ENCODE measurements around the gene GPATCH2.
A peak's percentile ranks its signal among the peaks of the same experiment; 100 is the strongest.
"Not testable (repeated sequence)": the region's sequence is repeated elsewhere in the genome, so short reads cannot be mapped to it uniquely, and the experiment has no call there.

Gene GPATCH2

DNA sequence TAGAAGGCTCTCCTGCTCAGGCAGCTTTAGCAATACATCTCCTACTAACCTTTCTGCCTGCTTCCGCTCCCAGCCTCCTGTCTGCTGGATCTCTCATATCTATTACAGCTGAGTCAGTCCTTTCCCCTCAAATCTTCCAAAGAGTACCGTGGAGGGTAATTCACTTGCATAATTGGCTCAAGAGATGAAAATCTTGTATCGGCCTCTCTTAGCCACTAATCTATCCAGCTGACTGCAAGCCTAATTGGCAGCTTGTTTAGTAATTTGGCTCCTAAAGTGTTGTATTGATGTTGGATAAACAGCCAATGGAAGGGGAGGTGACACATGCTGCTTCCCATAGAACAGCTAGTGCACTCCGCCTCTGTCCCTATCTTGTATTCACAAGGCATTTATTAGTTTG is 195.7 kb downstream of the GPATCH2 start:
- no peak for DNase-seq

DNA sequence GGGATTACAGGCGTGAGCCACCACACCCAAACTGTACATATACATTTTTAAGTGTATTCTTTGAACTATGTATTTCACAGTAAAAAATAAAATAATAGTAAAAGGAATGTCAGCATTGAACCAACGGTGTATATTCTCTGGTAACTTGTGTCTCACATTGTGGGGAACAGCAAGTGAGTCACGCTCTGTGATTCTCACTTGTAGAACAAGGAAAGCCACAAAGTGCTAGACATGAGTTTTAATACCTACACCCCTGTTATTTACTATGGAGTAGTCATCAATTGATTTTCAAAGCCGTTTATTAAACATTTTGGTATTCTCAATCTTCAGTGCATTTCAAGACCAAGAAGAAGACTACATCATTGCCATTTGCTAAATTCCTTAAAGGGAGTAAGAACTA is 197.2 kb downstream of the GPATCH2 start:
- DNase-seq, result no peak

DNA sequence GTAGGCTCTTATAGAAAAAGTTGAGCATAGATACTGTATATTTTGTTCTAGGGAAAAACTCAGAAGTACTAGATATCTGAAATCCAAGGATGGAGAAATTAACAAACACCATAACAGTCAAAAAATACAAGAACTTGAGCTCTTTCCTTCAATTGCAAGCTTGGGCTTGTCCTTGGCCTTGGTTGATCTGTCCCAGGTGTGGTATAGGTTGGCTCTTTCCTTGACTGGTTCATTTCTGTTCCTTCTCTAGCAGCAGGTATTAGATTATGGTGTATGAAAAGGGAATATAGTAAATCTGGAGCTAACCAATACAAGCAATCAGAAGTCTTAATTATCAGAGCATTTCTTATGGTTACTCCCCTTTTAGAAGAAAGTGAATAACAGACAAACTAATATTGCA is 198.6 kb downstream of the GPATCH2 start:
- DNase-seq, result no peak

DNA sequence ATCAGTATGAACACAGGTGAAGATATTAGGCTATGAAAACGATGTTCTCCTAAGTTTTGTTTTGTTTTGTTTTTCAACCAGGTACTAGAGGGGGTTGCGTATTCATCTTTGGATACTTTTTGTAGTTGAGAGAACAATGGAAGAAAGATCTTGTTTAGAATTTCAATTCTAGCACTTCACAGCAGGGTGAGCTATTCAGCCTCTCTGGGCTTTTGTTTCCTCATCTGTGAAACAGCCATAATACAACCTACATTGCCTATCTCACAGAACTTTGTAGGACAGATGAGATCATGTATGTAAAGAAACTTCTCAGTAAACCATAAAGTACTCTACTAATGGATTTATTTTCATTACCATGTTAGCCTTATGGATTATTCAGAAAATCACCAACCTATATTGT is 199.5 kb downstream of the GPATCH2 start:
- DNase-seq, result peak; percentile 9

DNA sequence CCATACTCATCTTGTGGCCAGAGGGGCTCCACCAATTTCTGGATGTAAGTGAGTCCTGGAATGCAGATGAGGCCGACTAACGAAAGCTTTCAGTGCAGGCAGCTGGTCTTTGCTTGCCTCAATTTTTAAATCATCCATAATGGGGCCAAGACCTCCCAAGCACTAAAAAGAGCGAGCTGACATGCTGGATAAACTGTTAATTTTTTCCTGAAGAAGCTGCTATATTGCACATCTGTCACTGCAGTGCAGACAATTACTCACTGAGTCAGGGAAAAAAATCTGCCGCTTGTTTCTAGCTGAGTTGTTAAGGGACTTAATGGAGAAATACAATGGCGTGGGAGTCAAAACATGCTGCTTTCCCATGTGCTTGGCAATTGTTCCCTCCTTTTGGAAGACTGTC is 205.5 kb downstream of the GPATCH2 start:
- DNase-seq, result no peak

DNA sequence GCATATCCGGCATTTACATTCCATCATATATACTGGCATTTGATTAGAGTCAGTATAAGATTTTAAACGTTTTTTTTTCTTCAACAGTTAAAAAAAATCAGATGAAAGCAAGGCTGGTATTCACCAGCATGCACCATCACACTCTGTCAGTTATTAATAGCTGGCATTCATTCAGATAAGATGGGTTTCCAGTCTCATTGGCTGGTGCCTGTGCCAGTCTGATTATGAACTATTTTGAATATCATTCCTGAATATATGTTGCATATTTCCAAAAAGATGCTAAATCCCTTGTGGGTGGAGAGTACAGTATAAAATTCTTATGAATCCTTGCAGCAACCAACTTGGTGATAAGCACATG is 211.7 kb downstream of the GPATCH2 start:
- DNase-seq, result no peak

DNA sequence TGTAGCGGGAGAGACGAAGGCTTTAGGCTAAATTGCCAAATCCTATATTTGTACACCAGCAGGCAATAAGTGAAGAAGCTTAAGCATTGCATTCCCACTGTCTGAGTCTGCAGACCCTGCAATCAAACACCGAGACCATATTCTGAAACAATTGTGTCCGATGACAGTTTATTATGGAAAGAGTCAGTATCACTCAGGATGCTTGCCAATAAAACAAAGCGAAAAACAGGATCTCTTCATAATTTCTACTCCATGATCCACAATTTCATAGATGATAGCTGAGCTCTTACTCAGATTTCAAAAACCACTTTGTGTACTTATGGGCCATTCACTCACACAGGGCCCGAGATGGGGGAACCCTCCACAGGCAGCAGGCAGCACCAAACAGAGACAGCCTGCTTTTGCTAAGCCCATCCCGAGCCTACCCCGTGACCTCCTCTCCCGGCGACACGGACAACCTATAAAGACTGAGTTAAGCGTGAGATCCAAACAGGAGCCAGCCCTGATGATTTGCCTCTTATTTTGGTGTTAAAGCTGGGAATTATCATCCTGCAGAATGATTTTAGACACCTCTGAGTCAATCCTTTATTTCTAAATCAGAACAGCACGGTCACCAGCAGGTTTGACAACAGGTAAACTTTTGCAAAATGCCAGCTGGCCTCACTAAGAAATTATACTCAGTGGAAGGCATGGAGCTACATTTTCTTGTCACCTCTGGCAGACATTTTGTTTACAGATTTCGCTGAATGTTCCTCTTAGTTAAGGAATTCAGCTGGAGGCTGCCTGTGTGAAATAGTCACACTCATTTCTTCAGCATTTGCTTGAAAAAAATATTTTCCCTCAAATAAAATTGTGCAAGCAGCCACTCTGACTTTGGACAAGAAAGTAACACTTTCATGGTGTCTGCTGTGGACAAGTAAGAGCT is 212.4 kb downstream of the GPATCH2 start:
- DNase-seq, result peak; percentile 30

DNA sequence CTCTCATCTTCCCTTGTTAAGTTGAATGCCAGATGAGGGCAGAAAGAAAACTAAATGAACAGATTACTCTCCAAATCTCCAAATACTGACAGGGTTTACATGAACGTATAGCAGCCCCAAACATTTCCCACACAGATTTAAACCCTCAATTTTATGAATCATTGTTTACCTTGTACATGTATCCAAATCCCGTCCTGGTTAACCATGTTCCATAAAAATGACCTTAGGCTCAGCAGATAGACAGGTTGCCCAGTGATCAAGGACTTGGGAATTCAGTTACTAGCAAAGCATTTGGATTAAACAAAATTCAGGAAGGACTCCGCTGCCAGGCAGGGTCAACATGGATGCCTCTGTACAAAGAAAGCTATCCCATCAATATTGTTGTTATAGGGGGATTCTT is 213.5 kb downstream of the GPATCH2 start:
- DNase-seq, result no peak

DNA sequence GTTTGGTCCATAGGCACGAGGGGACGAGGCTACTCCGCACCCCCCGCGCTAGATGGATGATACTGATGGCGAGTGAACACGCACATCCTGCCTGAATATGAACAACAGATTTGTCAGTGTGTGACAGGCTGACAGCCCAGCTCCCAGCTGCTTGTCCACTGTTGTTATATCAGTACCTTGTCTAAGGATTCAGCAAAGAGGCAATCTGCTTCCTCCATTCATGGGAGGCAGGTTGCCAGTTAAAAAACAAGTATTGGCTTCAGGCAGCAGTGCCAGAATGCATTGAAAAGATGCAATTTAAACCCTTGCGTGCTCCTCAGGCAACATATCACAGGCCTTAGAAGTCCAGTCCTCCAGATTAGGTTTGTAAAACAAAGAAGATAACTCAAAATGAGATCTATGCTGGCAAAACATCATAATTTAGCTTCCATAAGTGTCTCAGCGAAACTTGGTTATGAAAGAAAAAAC is 223.3 kb downstream of the GPATCH2 start:
- DNase-seq, result no peak

DNA sequence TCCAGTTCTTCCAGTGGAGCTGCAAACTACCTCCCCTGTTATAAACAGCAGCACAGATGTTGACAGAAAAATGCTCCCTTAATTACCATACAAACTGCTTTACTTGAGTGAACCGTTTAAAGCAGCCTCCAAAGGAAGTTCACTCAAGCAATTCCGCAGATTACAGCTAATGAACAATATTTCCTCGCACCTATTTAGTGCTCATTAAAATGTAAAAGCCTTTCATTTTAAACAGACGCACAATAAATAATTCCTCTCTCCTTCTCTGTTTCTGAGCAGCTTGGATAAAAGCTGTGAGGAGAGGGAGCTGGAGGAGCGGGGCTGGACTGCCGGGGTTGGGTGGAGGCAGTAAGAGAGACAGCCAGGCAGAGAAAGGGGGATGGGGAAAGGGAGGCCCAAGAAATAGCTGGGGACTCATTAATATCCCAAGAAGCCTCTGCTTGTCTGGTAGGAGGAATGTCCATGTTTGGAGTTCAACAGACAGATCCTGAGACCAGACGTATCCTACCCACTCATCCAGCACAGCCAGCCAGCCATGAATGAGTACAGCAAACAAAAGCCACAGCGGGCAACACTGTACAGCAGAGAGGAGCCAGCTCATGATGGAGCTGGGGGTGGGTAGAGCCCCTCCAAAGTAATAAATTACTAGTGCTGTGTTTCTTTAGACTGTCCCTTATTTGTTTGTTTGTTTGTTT is 227.7 kb downstream of the GPATCH2 start:
- no peak for DNase-seq

DNA sequence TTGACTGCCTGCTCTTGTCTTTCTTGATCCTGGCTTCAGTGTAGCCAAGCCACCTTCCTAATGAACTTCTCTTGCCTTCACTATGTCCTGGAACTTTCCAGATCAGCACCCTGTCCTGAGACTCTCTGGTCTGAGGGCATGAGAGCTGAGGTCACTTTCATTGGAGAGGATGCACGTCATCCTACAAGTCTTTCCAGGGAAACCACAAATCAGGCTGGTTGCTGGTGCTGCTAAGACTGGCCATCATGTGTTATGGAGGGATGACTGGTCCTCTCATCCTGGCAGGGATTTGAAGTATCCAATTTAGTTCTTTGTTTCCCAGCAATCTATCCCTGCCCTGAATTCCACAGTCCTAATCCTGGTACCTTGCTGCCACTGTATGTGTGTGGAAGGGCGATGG is 228.6 kb downstream of the GPATCH2 start:
- peak; percentile 39 for DNase-seq

DNA sequence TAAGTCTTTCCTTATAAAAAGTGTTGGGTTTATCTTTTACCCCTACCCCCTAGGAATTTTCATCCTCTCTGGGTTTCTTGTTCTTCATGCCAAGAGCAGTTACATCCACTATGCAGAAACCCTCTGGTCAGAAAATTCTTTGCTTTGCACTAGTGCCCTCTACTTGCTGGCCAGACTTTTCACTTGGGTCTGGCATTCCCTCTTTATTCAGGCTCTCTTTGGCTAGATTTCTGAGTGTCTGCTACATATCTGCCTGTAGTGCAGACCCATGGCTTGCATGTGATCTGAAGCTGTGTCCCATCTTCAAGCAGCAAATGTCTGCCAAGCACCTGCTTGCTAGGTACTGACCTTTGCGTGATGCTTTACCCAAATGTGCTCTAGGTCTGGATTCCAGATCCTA is 237.0 kb downstream of the GPATCH2 start:
- peak; percentile 20 for DNase-seq

DNA sequence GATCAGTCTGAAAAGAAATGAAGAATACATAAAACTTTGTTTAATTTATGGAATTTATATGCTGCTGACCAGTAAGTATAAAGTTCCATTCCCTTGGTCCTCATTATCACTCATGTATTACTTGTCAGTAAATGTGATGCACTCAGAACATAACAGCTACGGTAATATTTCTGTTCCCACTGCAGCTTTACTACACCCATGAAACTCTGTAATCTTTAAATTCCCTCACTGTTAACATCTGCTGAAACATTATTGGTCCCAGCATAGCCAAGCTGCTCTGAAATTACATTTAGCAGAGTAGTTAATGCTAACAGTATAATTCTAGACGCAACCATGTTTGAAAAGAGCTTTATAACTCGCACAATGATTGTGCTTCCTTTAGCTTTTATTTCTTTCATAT is 238.4 kb downstream of the GPATCH2 start:
- no peak for DNase-seq

DNA sequence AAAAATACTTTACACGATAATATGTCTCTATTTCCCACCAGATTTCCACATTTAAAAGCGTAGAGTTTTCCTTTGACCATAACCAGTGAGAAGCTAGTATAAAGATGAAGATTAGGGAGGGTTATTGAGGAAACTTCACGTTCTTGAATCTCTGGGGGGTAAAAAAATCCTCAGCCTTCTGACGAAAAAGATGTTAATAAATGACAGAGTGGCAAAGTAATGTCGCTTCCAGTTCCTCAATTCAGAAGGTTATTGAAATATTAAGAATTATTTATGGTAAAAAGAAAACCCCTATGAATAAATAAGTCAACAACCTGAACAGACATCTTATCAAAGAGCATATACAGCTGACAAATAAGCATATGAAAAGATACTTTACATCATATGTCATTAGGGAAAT is 241.0 kb downstream of the GPATCH2 start:
- no peak for DNase-seq

DNA sequence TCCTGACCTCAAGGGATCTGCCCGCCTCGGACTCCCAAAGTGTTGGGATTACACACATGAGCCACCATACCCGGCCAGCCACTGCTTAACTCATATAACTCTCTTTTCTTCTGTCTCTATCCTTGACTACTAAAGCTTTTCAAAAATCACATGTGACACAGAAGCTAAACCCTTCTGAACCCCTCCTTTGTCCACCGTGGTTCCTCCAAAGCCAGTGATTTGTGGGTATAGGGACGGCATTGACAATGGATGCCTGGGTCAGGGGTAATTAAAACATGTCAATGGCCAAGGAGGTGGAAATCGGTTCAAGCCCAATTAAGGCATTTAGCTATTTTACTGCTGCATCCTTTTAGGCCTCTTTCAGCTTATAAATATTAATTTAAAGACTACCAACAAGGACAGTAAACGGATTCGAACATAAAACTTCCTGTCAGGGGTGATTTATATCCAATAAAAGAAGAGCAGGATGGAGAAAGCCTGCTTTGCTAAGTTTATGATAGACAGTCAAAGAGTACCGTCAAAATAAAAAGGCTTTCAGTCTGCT is 242.3 kb downstream of the GPATCH2 start:
- no peak for DNase-seq

DNA sequence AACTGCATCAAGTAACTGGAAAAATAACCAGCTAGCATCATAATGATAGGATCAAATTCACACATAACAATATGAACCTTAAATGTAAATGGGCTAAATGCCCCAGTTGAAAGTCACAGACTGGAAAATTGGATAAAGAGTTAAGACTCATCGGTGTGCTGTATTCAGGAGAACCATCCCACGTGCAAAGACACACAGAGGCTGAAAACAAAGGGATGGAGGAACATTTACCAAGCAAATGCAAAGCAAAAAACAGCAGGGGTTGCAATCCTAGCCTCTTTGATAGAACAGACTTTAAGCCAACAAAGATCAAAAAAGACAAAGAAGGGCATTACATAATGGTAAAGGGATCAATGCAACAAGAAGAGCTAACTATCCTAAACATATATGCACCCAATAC is 249.1 kb downstream of the GPATCH2 start:
- DNase-seq, result not testable (repeated sequence)

DNA sequence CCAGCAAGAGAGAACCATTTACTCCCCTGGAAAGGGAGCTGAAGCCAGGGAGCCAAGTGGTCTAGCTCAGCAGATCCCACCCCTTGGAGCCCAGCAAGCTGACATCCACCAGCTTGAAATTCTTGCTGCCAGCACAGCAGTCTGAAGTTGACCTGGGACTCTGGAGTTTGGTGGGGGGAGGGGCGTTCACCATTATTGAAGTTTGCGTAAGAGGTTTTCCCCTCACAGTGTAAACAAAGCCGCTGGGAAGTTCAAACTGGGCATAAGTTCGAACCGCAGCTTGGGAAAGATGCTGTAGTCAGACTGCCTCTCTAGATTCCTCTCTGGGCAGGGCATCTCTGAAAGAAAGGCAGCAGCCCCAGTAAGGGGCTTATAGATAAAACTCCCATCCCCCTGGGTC is 251.1 kb downstream of the GPATCH2 start:
- not testable (repeated sequence) for DNase-seq

DNA sequence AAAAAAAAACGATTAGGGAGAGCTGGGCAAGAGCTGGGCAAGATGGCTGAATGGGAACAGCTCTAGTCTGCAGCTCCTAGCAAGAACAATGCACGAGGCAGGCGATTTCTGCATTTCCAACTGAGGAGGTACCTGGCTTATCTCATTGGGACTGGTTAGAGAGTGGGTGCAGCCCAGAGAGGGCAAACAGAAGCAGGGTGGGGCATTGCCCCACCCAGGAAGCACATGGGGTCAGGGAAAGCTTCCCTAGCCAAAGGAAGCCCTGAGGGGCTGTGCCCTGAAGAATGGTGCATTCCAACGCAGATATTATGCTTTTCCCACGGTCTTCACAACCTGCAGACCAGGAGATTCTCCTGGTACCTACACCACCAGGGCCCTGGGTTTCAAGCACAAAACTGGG is 251.6 kb downstream of the GPATCH2 start:
- DNase-seq, result no peak

Data from HCEC 1CT (cell line).